ENCODE measurements around the gene PIKFYVE. TPM values are rescaled to one million over a fixed set of nuclear protein-coding genes. Genes with fewer than 3 reads are reported as not detected.
A peak's percentile ranks its signal among the peaks of the same experiment; 100 is the strongest.
"Not testable (repeated sequence)": the region's sequence is repeated elsewhere in the genome, so short reads cannot be mapped to it uniquely, and the experiment has no call there.

PIKFYVE gene
- total and polyA plus RNA-seq, 9 donors: 10.6 to 26.6 (median 15.4) TPM

GRCh38 chr2:208319391-208319790 is 53.3 kb downstream of the PIKFYVE start:
- no peak for DNase-seq
- Histone ChIP-seq H3K36me3 (ENCODE audit: control insufficient read depth, insufficient read depth, low read length) (peaks cover 15% of the 10 kb centered on the region), H3K4me3 (ENCODE audit: low read length) (no peak overlapping the region), H3K9me3 (replicated peaks; ENCODE audit: control insufficient read depth, low read depth, low read length) (no peaks in the 10 kb centered on the region), H3K27me3 (ENCODE audit: control insufficient read depth, insufficient read depth, low read length) (no peaks in the 10 kb centered on the region), H3K27ac (ENCODE audit: low read length) (no peak overlapping the region), H3K4me1 (ENCODE audit: control insufficient read depth, insufficient read depth, low read length) (peaks cover 3% of the 10 kb centered on the region)
- WGBS (ENCODE audit: insufficient coverage): no CpG with 5 or more reads among the region's 2 CpGs

GRCh38 chr2:208320686-208321085 is 54.6 kb downstream of the PIKFYVE start:
- H3K4me1 ChIP-seq (ENCODE audit: control insufficient read depth, insufficient read depth, low read length): peaks cover 3% of the 10 kb centered on the region
- no peaks in the 10 kb centered on the region for H3K9me3 ChIP-seq (replicated peaks; ENCODE audit: control insufficient read depth, low read depth, low read length)
- H3K4me3 ChIP-seq (ENCODE audit: low read length): peak overlapping the region; percentile 4
- no peaks in the 10 kb centered on the region for H3K27me3 ChIP-seq (ENCODE audit: control insufficient read depth, insufficient read depth, low read length)
- peak; percentile 88 for DNase-seq
- 20% methylated on average over 1 of the region's 2 CpGs for WGBS (ENCODE audit: insufficient coverage)
- H3K27ac ChIP-seq (ENCODE audit: low read length): peak overlapping the region; percentile 76
- H3K36me3 ChIP-seq (ENCODE audit: control insufficient read depth, insufficient read depth, low read length): peaks cover 15% of the 10 kb centered on the region

GRCh38 chr2:208326016-208326415 is 60.0 kb downstream of the PIKFYVE start:
- peaks cover 27% of the 10 kb centered on the region for H3K36me3 ChIP-seq (ENCODE audit: control insufficient read depth, insufficient read depth, low read length)
- WGBS (ENCODE audit: insufficient coverage): 77% methylated on average over 3 of the region's 4 CpGs

DNA sequence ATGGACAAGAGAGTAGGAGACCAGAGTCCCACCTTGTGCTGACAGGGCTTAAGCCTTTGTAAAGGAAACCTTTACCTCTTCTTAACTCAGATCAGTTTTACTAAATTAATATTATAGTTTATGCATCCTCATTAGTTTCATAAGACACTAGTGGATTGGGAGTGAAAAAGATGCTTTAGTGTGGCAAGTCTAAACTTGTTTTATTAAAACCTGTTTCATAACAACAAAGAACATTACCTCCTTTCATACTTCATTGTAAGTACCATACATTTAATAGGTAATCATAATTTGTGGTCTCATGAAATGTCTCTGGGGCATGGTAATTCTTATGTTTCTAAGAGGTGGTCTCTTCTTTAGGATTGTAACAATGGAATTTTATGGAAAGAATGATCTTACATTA is 63.4 kb downstream of the PIKFYVE start:
- H3K4me3 ChIP-seq (ENCODE audit: low read length): no peak overlapping the region
- H3K36me3 ChIP-seq (ENCODE audit: control insufficient read depth, insufficient read depth, low read length): peaks cover 41% of the 10 kb centered on the region

More at GRCh38 chr2:208326016-208326415, 60.0 kb downstream of the PIKFYVE start:
- no peak for DNase-seq
- no peaks in the 10 kb centered on the region for H3K27me3 ChIP-seq (ENCODE audit: control insufficient read depth, insufficient read depth, low read length)
- H3K9me3 ChIP-seq (replicated peaks; ENCODE audit: control insufficient read depth, low read depth, low read length): no peaks in the 10 kb centered on the region
- no peak overlapping the region for H3K27ac ChIP-seq (ENCODE audit: low read length)
- no peak overlapping the region for H3K4me3 ChIP-seq (ENCODE audit: low read length)
- no peaks in the 10 kb centered on the region for H3K4me1 ChIP-seq (ENCODE audit: control insufficient read depth, insufficient read depth, low read length)

GRCh38 chr2:208334230-208334629 is 68.2 kb downstream of the PIKFYVE start:
- Histone ChIP-seq H3K4me3 (ENCODE audit: low read length) (no peak overlapping the region), H3K27me3 (ENCODE audit: control insufficient read depth, insufficient read depth, low read length) (no peaks in the 10 kb centered on the region), H3K4me1 (ENCODE audit: control insufficient read depth, insufficient read depth, low read length) (no peaks in the 10 kb centered on the region), H3K9me3 (replicated peaks; ENCODE audit: control insufficient read depth, low read depth, low read length) (no peaks in the 10 kb centered on the region), H3K36me3 (ENCODE audit: control insufficient read depth, insufficient read depth, low read length) (peaks cover 32% of the 10 kb centered on the region), H3K27ac (ENCODE audit: low read length) (no peak overlapping the region)
- no peak for DNase-seq

More for the DNA sequence above, 63.4 kb downstream of the PIKFYVE start:
- H3K27ac ChIP-seq (ENCODE audit: low read length): no peak overlapping the region
- no peaks in the 10 kb centered on the region for H3K27me3 ChIP-seq (ENCODE audit: control insufficient read depth, insufficient read depth, low read length)
- no peak for DNase-seq
- H3K4me1 ChIP-seq (ENCODE audit: control insufficient read depth, insufficient read depth, low read length): no peaks in the 10 kb centered on the region
- no peaks in the 10 kb centered on the region for H3K9me3 ChIP-seq (replicated peaks; ENCODE audit: control insufficient read depth, low read depth, low read length)

GRCh38 chr2:208346756-208347155 is 80.7 kb downstream of the PIKFYVE start:
- Histone ChIP-seq H3K27me3 (ENCODE audit: control insufficient read depth, insufficient read depth, low read length) (no peaks in the 10 kb centered on the region), H3K4me1 (ENCODE audit: control insufficient read depth, insufficient read depth, low read length) (no peaks in the 10 kb centered on the region), H3K4me3 (ENCODE audit: low read length) (no peak overlapping the region), H3K9me3 (replicated peaks; ENCODE audit: control insufficient read depth, low read depth, low read length) (no peaks in the 10 kb centered on the region), H3K36me3 (ENCODE audit: control insufficient read depth, insufficient read depth, low read length) (peaks cover 23% of the 10 kb centered on the region), H3K27ac (ENCODE audit: low read length) (no peak overlapping the region)
- 86% methylated on average over 1 of the region's 4 CpGs for WGBS (ENCODE audit: insufficient coverage)
- no peak for DNase-seq

- H3K9me3 ChIP-seq (replicated peaks; ENCODE audit: control insufficient read depth, low read depth, low read length): no peaks in the 10 kb centered on the region
- H3K4me3 ChIP-seq (ENCODE audit: low read length): no peak overlapping the region
- no peak overlapping the region for H3K27ac ChIP-seq (ENCODE audit: low read length)
- no peaks in the 10 kb centered on the region for H3K27me3 ChIP-seq (ENCODE audit: control insufficient read depth, insufficient read depth, low read length)
- peaks cover 32% of the 10 kb centered on the region for H3K36me3 ChIP-seq (ENCODE audit: control insufficient read depth, insufficient read depth, low read length)
- DNase-seq: no peak
- 88% methylated on average over 1 of the region's 7 CpGs for WGBS (ENCODE audit: insufficient coverage)
- no peaks in the 10 kb centered on the region for H3K4me1 ChIP-seq (ENCODE audit: control insufficient read depth, insufficient read depth, low read length)
These were observed 84.6 kb downstream of the PIKFYVE start for GRCh38 chr2:208350610-208351009.

DNA sequence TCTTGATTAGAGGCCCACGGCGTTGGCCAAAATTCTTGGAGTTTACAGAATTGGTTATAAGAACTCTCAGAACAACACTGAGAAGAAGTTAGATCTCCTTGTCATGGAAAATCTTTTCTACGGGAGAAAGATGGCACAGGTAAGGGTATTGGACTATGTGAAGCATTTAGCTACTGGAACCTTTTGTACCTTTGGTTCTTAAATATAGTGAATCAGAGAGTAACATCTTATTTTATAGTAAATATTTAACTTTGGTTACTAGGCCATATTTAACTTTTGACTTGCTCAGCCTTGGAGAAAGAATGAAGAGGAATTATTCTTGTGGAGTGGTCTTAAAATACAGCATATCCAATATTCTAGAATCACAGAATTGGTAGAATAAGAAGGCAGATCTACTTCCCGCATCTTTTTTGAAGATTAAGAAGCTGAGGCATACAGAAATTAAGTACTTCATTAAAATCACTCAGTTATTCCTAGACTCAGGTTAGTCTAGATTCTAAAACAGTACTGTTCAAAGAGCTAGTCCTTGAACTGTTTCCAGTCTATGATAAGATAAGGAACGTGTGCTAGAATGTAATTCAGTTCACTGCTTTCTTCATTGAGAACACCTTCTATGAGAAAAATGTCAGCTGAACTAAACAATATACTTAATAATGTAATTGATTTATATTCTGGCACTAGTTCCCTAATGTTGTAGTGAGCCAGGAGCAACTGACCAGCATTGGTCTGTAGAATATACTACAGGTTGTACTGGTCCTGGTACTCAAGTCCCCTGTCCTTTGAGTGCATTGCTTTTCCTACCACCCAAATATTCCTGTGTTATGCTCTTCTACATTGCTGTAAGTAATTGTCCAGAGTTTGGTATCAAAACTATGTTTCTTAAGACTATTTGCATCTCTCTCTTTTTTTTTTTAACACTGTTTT is 86.9 kb downstream of the PIKFYVE start:
- Histone ChIP-seq H3K9me3 (replicated peaks; ENCODE audit: control insufficient read depth, low read depth, low read length) (no peaks in the 10 kb centered on the region), H3K27ac (ENCODE audit: low read length) (no peak overlapping the region), H3K4me1 (ENCODE audit: control insufficient read depth, insufficient read depth, low read length) (no peaks in the 10 kb centered on the region), H3K36me3 (ENCODE audit: control insufficient read depth, insufficient read depth, low read length) (peaks cover 23% of the 10 kb centered on the region), H3K27me3 (ENCODE audit: control insufficient read depth, insufficient read depth, low read length) (no peaks in the 10 kb centered on the region), H3K4me3 (ENCODE audit: low read length) (no peak overlapping the region)
- 100% methylated on average over 1 of the region's 5 CpGs for WGBS (ENCODE audit: insufficient coverage)
- DNase-seq: no peak

GRCh38 chr2:208354964-208355381 is 88.9 kb downstream of the PIKFYVE start:
- H3K36me3 ChIP-seq (ENCODE audit: control insufficient read depth, insufficient read depth, low read length): peaks cover 30% of the 10 kb centered on the region
- 100% methylated on average over 1 of the region's 3 CpGs for WGBS (ENCODE audit: insufficient coverage)
- H3K27ac ChIP-seq (ENCODE audit: low read length): no peak overlapping the region
- no peaks in the 10 kb centered on the region for H3K9me3 ChIP-seq (replicated peaks; ENCODE audit: control insufficient read depth, low read depth, low read length)
- H3K27me3 ChIP-seq (ENCODE audit: control insufficient read depth, insufficient read depth, low read length): no peaks in the 10 kb centered on the region
- no peak overlapping the region for H3K4me3 ChIP-seq (ENCODE audit: low read length)
- DNase-seq: no peak
- H3K4me1 ChIP-seq (ENCODE audit: control insufficient read depth, insufficient read depth, low read length): no peaks in the 10 kb centered on the region

- H3K27ac ChIP-seq (ENCODE audit: low read length); H3K9me3 ChIP-seq (replicated peaks; ENCODE audit: control insufficient read depth, low read depth, low read length); H3K27me3 ChIP-seq (ENCODE audit: control insufficient read depth, insufficient read depth, low read length); DNase-seq; H3K4me3 ChIP-seq (ENCODE audit: low read length); H3K4me1 ChIP-seq (ENCODE audit: control insufficient read depth, insufficient read depth, low read length): not testable (repeated sequence)
- 100% methylated on average over 1 of the region's 3 CpGs for WGBS (ENCODE audit: insufficient coverage)
- peaks cover 25% of the 10 kb centered on the region for H3K36me3 ChIP-seq (ENCODE audit: control insufficient read depth, insufficient read depth, low read length)
These were observed 90.4 kb downstream of the PIKFYVE start for GRCh38 chr2:208356420-208356819.

Measured in muscle of leg (tissue), 11 donors.